HepG2 (cell line): ENCODE data around the gene ZNF547. TPM values are rescaled to one million over a fixed set of nuclear protein-coding genes. Genes with fewer than 3 reads are reported as not detected.

Experiments used
- ATRX ChIP-seq: sonication (generic); formaldehyde crosslinking; IDR thresholded peaks from 2 replicates; pipeline ENCODE4 v1.4.0; 2020; ENCODE audit warnings: missing genetic modification reagents, borderline replicate concordance
- MAF1 ChIP-seq: sonication (generic); formaldehyde crosslinking; IDR thresholded peaks from 2 replicates; pipeline ENCODE4 v1.5.0; 2020; ENCODE audit warnings: missing genetic modification reagents, borderline replicate concordance
- ZNF121 ChIP-seq: sonication (generic); formaldehyde crosslinking; IDR thresholded peaks from 2 replicates; pipeline ENCODE4 v1.5.0; 2020; ENCODE audit warnings: mild to moderate bottlenecking, missing genetic modification reagents
- ZNF33B ChIP-seq: sonication (generic); formaldehyde crosslinking; IDR thresholded peaks from 2 replicates; pipeline ENCODE4 v1.5.1; 2020; ENCODE audit warnings: mild to moderate bottlenecking, missing genetic modification reagents
- ZNF382 ChIP-seq: sonication (generic); formaldehyde crosslinking; IDR thresholded peaks from 2 replicates; pipeline ENCODE4 v1.5.0; 2020; ENCODE audit warnings: missing genetic modification reagents, mild to moderate bottlenecking, borderline replicate concordance
- ZNF446 ChIP-seq: sonication (generic); formaldehyde crosslinking; IDR thresholded peaks from 2 replicates; pipeline ENCODE4 v1.5.0; 2020; ENCODE audit warnings: mild to moderate bottlenecking, missing genetic modification reagents
- ZNF75D ChIP-seq: sonication (generic); formaldehyde crosslinking; IDR thresholded peaks from 2 replicates; pipeline ENCODE4 v1.8.1; 2023; ENCODE audit warnings: missing genetic modification reagents, mild to moderate bottlenecking, borderline replicate concordance
- polyA plus RNA-seq, 8 experiments: library from polyadenylated mRNA; depleted of rRNA in 3 of 8; stranded (reverse) in 7 of 8; unstranded in 1 of 8; fragments of >200 nt; fragmentation: Illumina TruSeq in 4 of 8; extraction: Trizol in 4 of 8; gene quantifications; 2 replicates each; pipeline versions ENCODE4 v1.2.1 to v1.2.3, GENCODE V29; 2011 to 2016; ENCODE audit warnings: low read depth in 4 of 8, missing spikeins in 1 of 8, mixed read lengths in 1 of 8; ENCODE audit not compliant: insufficient read depth in 1 of 8
- total RNA-seq, 5 experiments: library from RNA; depleted of rRNA; stranded (reverse); fragments of >200 nt; fragmentation: Illumina TruSeq; extraction: Trizol; gene quantifications; 2 replicates each; pipeline ENCODE4 v1.2.3, GENCODE V29; 2016; ENCODE audit warnings: low read depth in 1 of 5
- TF ChIP-seq, protein P1 (sequence below): sonication (generic); formaldehyde crosslinking; IDR thresholded peaks from 2 replicates; pipeline ENCODE4 v1.4.0; 2020; ENCODE audit warnings: mild to moderate bottlenecking, missing genetic modification reagents
- TF ChIP-seq, protein P2 (sequence below): sonication (generic); formaldehyde crosslinking; IDR thresholded peaks from 2 replicates; pipeline ENCODE4 v1.4.0; 2020; ENCODE audit warnings: mild to moderate bottlenecking, missing genetic modification reagents
- TF ChIP-seq, protein P3 (sequence below): sonication (generic); formaldehyde crosslinking; IDR thresholded peaks from 2 replicates; pipeline ENCODE4 v1.5.0; 2020; ENCODE audit warnings: mild to moderate bottlenecking, missing genetic modification reagents
- TF ChIP-seq, protein P4 (sequence below): sonication (generic); formaldehyde crosslinking; IDR thresholded peaks from 2 replicates; pipeline ENCODE4 v1.5.0; 2020; ENCODE audit warnings: missing genetic modification reagents

The ZNF547 gene
- total and polyA plus RNA-seq, 2 of the 13 experiments (the other 11 are each of a cell fraction or from before 2014, with no cell fraction given) = 2.0 to 2.6 TPM

- TF ChIP-seq, protein P1, sequence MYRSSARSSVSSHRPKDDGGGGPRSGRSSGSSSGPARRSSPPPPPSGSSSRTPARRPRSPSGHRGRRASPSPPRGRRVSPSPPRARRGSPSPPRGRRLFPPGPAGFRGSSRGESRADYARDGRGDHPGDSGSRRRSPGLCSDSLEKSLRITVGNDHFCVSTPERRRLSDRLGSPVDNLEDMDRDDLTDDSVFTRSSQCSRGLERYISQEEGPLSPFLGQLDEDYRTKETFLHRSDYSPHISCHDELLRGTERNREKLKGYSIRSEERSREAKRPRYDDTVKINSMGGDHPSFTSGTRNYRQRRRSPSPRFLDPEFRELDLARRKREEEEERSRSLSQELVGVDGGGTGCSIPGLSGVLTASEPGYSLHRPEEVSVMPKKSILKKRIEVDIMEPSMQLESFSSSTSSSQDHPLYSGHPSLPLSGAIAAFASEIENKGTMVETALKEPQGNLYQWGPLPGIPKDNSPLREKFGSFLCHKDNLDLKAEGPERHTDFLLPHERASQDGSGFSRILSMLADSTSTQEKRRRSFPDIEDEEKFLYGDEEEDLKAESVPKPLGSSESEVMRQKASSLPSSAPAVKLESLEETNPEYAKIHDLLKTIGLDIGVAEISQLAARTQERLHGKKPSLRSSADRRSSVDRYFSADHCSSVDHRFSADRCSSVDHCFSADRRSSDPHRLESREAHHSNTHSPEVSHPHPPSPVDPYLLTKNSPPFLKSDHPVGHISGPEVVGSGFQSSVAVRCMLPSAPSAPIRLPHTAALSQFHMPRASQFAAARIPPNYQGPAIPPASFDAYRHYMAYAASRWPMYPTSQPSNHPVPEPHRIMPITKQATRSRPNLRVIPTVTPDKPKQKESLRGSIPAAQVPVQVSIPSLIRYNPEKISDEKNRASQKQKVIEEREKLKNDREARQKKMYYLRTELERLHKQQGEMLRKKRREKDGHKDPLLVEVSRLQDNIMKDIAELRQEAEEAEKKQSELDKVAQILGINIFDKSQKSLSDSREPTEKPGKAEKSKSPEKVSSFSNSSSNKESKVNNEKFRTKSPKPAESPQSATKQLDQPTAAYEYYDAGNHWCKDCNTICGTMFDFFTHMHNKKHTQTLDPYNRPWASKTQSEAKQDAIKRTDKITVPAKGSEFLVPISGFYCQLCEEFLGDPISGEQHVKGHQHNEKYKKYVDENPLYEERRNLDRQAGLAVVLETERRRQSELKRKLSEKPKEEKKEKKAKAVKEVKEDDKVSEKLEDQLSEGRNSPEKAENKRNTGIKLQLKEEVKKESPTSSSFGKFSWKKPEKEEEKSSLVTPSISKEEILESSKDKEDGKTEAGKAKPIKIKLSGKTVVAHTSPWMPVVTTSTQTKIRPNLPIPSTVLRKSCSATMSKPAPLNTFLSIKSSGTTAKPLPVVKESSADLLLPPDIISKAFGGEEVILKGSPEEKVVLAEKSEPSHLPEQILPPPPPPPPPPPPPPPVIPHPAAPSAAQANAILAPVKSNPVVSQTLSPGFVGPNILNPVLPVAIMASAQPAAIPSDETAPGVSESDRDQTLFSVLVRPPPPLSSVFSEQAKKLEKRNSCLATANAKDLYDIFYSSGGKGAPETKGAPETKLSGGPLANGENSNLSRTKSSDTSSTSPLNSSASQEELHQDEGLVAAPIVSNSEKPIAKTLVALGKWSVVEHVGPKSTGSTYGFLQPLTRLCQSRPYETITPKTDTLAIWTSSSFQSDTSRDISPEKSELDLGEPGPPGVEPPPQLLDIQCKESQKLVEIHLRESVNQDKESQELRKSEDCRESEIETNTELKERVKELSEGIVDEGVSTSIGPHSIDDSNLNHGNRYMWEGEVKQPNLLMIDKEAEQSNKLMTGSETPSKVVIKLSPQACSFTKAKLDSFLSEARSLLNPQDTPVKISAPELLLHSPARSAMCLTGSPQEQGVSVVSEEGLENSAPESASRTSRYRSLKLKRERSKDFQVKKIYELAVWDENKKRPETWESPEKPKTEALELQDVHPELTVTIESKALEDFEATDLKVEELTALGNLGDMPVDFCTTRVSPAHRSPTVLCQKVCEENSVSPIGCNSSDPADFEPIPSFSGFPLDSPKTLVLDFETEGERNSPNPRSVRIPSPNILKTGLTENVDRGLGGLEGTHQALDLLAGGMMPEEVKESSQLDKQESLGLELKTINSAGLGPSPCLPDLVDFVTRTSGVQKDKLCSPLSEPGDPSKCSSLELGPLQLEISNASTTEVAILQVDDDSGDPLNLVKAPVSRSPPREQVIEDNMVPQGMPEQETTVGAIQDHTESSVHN (CRISPR knock-in tag) = no peak
- TF ChIP-seq ZNF382 (CRISPR knock-in tag) = no peak
- TF ChIP-seq ATRX (CRISPR knock-in tag) = no peak
- TF ChIP-seq ZNF121 (CRISPR knock-in tag) = no peak
- TF ChIP-seq ZNF446 (CRISPR knock-in tag) = no peak
- TF ChIP-seq, protein P2, sequence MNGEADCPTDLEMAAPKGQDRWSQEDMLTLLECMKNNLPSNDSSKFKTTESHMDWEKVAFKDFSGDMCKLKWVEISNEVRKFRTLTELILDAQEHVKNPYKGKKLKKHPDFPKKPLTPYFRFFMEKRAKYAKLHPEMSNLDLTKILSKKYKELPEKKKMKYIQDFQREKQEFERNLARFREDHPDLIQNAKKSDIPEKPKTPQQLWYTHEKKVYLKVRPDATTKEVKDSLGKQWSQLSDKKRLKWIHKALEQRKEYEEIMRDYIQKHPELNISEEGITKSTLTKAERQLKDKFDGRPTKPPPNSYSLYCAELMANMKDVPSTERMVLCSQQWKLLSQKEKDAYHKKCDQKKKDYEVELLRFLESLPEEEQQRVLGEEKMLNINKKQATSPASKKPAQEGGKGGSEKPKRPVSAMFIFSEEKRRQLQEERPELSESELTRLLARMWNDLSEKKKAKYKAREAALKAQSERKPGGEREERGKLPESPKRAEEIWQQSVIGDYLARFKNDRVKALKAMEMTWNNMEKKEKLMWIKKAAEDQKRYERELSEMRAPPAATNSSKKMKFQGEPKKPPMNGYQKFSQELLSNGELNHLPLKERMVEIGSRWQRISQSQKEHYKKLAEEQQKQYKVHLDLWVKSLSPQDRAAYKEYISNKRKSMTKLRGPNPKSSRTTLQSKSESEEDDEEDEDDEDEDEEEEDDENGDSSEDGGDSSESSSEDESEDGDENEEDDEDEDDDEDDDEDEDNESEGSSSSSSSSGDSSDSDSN (CRISPR knock-in tag) = peak; percentile 47
- TF ChIP-seq, protein P3, sequence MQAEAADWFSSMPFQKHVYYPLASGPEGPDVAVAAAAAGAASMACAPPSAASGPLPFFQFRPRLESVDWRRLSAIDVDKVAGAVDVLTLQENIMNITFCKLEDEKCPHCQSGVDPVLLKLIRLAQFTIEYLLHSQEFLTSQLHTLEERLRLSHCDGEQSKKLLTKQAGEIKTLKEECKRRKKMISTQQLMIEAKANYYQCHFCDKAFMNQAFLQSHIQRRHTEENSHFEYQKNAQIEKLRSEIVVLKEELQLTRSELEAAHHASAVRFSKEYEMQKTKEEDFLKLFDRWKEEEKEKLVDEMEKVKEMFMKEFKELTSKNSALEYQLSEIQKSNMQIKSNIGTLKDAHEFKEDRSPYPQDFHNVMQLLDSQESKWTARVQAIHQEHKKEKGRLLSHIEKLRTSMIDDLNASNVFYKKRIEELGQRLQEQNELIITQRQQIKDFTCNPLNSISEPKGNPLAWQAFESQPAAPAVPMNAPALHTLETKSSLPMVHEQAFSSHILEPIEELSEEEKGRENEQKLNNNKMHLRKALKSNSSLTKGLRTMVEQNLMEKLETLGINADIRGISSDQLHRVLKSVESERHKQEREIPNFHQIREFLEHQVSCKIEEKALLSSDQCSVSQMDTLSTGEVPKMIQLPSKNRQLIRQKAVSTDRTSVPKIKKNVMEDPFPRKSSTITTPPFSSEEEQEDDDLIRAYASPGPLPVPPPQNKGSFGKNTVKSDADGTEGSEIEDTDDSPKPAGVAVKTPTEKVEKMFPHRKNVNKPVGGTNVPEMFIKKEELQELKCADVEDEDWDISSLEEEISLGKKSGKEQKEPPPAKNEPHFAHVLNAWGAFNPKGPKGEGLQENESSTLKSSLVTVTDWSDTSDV (CRISPR knock-in tag) = no peak
- TF ChIP-seq, protein P4, sequence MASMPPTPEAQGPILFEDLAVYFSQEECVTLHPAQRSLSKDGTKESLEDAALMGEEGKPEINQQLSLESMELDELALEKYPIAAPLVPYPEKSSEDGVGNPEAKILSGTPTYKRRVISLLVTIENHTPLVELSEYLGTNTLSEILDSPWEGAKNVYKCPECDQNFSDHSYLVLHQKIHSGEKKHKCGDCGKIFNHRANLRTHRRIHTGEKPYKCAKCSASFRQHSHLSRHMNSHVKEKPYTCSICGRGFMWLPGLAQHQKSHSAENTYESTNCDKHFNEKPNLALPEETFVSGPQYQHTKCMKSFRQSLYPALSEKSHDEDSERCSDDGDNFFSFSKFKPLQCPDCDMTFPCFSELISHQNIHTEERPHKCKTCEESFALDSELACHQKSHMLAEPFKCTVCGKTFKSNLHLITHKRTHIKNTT (CRISPR knock-in tag) = no peak
- no peak for TF ChIP-seq ZNF75D (CRISPR knock-in tag)
- TF ChIP-seq ZNF33B (CRISPR knock-in tag) = no peak
- TF ChIP-seq MAF1 (CRISPR knock-in tag) = no peak
Measured at GRCh38 chr19:57362997-57363687, at the start of gene ZNF547, which contains the start of gene TRAPPC2B (continued).
